ENCODE results near the gene TIPRL. TPM values are rescaled to one million over a fixed set of nuclear protein-coding genes. Genes with fewer than 3 reads are reported as not detected.

Gene TIPRL
- total and polyA plus RNA-seq, 9 of the 15 experiments (the other 6 are each of a cell fraction or from before 2014, with no cell fraction given), result 41.4 to 90.2 (median 69.9) TPM

DNA sequence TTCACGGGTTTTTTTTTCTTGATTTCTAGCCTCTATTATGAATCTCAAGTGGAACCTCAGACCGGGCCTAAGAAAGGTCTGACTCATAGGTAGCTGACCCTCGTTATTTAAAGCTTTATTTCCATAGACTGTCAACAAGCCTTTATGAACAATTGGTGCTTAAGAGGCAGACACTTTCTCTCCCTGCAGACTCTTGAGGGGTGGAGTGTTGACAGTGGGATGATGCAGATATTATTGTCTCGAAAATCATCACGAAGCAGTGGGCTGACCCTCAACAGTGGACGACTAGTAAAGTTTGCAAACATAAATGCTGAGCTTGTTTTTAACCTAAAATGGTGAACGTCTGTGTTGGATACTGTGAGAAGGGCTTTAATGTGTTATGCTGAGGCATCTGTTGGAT lies 48.9 kb downstream of the TIPRL start:
- peaks cover 6% of the 10 kb centered on the region; the same call in 1 of the 2 replicates for H4K20me1 ChIP-seq (replicated peaks; ENCODE audit: control insufficient read depth, insufficient read depth, low read length)
- peak overlapping the region; percentile 76 for H3K4me2 ChIP-seq (ENCODE audit: insufficient read depth, low read length)
- no peak overlapping the region for H2AFZ ChIP-seq (ENCODE audit: low read depth, low read length)
- ChIA-PET CTCF (ENCODE audit: low intra/inter-chr PET ratio) (interaction anchor here (0.7 kb wide), 1 partner anchor 59 kb away, joined by 4 read pairs; no protein-coding TSS in a partner anchor), POLR2A (interaction anchor here (1.7 to 3.2 kb wide), 3 partner anchors 9 to 15 kb away, joined by 6 to 32 read pairs (median 12); no protein-coding TSS in a partner anchor)
- H3K4me3 ChIP-seq, result peak overlapping the region; percentile 80; the same call in 1 of the 2 replicates
- H3K4me1 ChIP-seq (replicated peaks in 1 of 2; ENCODE audit: control insufficient read depth in 2 of 2, insufficient read depth in 2 of 2, low read length in 2 of 2), result peaks cover 20 to 25% of the 10 kb centered on the region in 2 experiments
- no peaks in the 10 kb centered on the region for H3K9me3 ChIP-seq (replicated peaks; ENCODE audit: control insufficient read depth, insufficient read depth, low read depth, low read length)
- no peaks in the 10 kb centered on the region for H3K27me3 ChIP-seq (ENCODE audit: control insufficient read depth in 2 of 2, insufficient read depth in 2 of 2, low read length in 2 of 2)
- intact Hi-C loops (cut with micrococcal nuclease) (loop anchor here (10.0 kb wide), 1 partner anchor 133 kb away; no protein-coding TSS in a partner anchor), in situ Hi-C loops (cut with MboI) (no loop called here)
- H3K27ac ChIP-seq (ENCODE audit: extremely low read depth, low read depth, low read length), result no peak overlapping the region
- H3K9me1 ChIP-seq (ENCODE audit: control insufficient read depth, insufficient read depth, low read length), result no peaks in the 10 kb centered on the region
- H3K36me3 ChIP-seq (ENCODE audit: control insufficient read depth, insufficient read depth, low read length), result peaks cover 49% of the 10 kb centered on the region; the same call in 2 of the 3 replicates
- ATAC-seq (no peak), DNase-seq (ENCODE audit: extremely low read depth in 1 of 4, low spot score in 3 of 4) (peak in 2 of 4 experiments; percentile 27 to 37), FAIRE-seq (peak; percentile 61)
- H3K79me2 ChIP-seq (ENCODE audit: control insufficient read depth, insufficient read depth, low read length), result peaks cover 66% of the 10 kb centered on the region
- peak overlapping the region in 1 of 2 experiments; percentile 85; a peak in 1 of 4 replicates for H3K9ac ChIP-seq (ENCODE audit: insufficient read depth in 1 of 2, low read depth in 2 of 2, low read length in 2 of 2)
- no TSS peak for BruUV-seq (replicated peaks)
- WGBS (ENCODE audit: insufficient coverage, low coverage, missing lambda C conversion rate), result 9% methylated on average over 7 of the region's 7 CpGs
- TF ChIP-seq, protein P1, sequence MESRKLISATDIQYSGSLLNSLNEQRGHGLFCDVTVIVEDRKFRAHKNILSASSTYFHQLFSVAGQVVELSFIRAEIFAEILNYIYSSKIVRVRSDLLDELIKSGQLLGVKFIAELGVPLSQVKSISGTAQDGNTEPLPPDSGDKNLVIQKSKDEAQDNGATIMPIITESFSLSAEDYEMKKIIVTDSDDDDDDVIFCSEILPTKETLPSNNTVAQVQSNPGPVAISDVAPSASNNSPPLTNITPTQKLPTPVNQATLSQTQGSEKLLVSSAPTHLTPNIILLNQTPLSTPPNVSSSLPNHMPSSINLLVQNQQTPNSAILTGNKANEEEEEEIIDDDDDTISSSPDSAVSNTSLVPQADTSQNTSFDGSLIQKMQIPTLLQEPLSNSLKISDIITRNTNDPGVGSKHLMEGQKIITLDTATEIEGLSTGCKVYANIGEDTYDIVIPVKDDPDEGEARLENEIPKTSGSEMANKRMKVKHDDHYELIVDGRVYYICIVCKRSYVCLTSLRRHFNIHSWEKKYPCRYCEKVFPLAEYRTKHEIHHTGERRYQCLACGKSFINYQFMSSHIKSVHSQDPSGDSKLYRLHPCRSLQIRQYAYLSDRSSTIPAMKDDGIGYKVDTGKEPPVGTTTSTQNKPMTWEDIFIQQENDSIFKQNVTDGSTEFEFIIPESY (CRISPR knock-in tag; IDR thresholded peaks at IDR 0.05), result no peak
- peak; percentile 92 for TF ChIP-seq ZNF134 (CRISPR knock-in tag; conservative IDR thresholded peaks at IDR 0.05)
- TF ChIP-seq JUND (IDR thresholded peaks at IDR 0.05; ENCODE audit: borderline replicate concordance, low read depth, low read length), result no peak
- TF ChIP-seq JUND (tag; IDR thresholded peaks at IDR 0.05; ENCODE audit: borderline replicate concordance, low read depth, low read length), result no peak
- no peak for TF ChIP-seq RAD21 (CRISPR knock-in tag; conservative IDR thresholded peaks at IDR 0.05 in 1 of 2, IDR thresholded peaks at IDR 0.05 in 1 of 2)
- TF ChIP-seq, protein P2, sequence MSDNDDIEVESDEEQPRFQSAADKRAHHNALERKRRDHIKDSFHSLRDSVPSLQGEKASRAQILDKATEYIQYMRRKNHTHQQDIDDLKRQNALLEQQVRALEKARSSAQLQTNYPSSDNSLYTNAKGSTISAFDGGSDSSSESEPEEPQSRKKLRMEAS (CRISPR knock-in tag; IDR thresholded peaks at IDR 0.05), result no peak
- no peak for TF ChIP-seq NFXL1 (CRISPR knock-in tag; IDR thresholded peaks at IDR 0.05)
- TF ChIP-seq ZBTB17 (CRISPR knock-in tag; IDR thresholded peaks at IDR 0.05), result no peak
- TF ChIP-seq ZNF316 (IDR thresholded peaks at IDR 0.05), result peak; percentile 62
- TF ChIP-seq, protein P3, sequence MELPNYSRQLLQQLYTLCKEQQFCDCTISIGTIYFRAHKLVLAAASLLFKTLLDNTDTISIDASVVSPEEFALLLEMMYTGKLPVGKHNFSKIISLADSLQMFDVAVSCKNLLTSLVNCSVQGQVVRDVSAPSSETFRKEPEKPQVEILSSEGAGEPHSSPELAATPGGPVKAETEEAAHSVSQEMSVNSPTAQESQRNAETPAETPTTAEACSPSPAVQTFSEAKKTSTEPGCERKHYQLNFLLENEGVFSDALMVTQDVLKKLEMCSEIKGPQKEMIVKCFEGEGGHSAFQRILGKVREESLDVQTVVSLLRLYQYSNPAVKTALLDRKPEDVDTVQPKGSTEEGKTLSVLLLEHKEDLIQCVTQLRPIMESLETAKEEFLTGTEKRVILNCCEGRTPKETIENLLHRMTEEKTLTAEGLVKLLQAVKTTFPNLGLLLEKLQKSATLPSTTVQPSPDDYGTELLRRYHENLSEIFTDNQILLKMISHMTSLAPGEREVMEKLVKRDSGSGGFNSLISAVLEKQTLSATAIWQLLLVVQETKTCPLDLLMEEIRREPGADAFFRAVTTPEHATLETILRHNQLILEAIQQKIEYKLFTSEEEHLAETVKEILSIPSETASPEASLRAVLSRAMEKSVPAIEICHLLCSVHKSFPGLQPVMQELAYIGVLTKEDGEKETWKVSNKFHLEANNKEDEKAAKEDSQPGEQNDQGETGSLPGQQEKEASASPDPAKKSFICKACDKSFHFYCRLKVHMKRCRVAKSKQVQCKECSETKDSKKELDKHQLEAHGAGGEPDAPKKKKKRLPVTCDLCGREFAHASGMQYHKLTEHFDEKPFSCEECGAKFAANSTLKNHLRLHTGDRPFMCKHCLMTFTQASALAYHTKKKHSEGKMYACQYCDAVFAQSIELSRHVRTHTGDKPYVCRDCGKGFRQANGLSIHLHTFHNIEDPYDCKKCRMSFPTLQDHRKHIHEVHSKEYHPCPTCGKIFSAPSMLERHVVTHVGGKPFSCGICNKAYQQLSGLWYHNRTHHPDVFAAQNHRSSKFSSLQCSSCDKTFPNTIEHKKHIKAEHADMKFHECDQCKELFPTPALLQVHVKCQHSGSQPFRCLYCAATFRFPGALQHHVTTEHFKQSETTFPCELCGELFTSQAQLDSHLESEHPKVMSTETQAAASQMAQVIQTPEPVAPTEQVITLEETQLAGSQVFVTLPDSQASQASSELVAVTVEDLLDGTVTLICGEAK (IDR thresholded peaks at IDR 0.05), result peak; percentile 88
- TF ChIP-seq, protein P3 (CRISPR knock-in tag; IDR thresholded peaks at IDR 0.05), result 0 out of 2 replicates have a peak, but pooled peaks have one; percentile 22
- no peak for TF ChIP-seq MXI1 (IDR thresholded peaks at IDR 0.05; ENCODE audit: low read depth, low read length)
